Measurements from ENCODE around the gene MFSD12. TPM values are rescaled to one million over a fixed set of nuclear protein-coding genes. Genes with fewer than 3 reads are reported as not detected.

Gene MFSD12
- total RNA-seq, 2 donors from 2014 or later, result 28.4 to 54.3 TPM

DNA sequence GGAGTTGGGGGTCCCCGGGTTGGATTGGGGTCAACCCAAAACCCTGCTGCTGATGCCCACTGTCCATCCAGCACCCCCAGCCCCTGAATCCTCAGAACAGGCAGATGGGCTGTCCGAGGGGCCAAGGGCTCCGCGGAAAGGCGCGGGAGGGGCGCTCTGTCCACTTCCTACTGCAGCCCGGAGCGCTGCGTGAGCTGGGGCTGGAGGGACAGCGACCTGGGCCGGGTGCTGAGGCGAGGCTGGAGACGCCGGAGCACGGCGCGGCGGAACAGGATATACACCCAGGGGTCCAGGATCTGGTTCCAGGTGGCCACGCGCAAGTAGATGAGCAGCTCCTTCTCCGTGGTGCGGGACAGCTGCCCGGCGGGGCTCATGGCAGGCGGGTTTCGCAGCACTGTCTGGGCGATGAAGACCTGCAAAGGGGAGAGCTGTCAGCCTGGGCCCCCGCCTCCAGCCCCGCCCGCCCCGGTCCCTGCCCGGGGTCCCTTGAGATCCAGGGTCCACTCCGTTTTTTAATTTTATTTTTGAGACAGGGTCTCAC lies 38.2 kb upstream of the MFSD12 start:
- TF ChIP-seq CTCF (IDR thresholded peaks at IDR 0.05), result no peak
- intact Hi-C loops (cut with DNase I), result no loop called here
- H3K9me3 ChIP-seq, result no peaks in the 10 kb centered on the region
- H3K4me3 ChIP-seq, result no peak overlapping the region
- DNase-seq, result no peak
- H3K4me1 ChIP-seq, result no peaks in the 10 kb centered on the region
- no peaks in the 10 kb centered on the region for H3K27me3 ChIP-seq
- no peaks in the 10 kb centered on the region for H3K36me3 ChIP-seq
- H3K27ac ChIP-seq, result no peak overlapping the region
- no peak overlapping the region for H3K9ac ChIP-seq (ENCODE audit: low read depth in 2 of 2, low read length in 2 of 2)

DNA sequence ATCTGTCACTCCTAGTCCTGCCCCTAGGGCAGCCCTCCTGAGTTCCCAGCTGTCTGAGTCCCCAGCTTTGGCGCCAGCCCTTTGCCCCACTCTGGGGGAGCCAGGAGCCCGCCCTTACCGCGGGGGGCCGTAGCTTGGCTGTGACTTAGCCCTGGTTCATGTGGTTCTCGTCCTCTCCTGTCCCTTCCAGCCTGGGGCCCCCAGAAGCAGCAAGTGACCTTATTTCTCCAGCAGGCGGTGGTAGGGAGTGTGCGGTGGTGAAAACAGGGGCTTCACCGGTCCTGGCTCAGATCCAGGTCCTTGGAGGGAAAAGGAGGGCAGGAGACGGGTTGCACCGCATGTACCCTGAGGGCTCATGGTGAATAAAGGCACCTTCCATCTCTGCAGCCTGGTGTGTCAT lies 35.8 kb upstream of the MFSD12 start:
- no peak overlapping the region for H3K27ac ChIP-seq
- H3K4me3 ChIP-seq, result no peak overlapping the region
- H3K27me3 ChIP-seq, result no peaks in the 10 kb centered on the region
- no peaks in the 10 kb centered on the region for H3K36me3 ChIP-seq
- H3K4me1 ChIP-seq, result no peaks in the 10 kb centered on the region
- DNase-seq, result no peak
- no peaks in the 10 kb centered on the region for H3K9me3 ChIP-seq
- no peak for TF ChIP-seq CTCF (IDR thresholded peaks at IDR 0.05)
- intact Hi-C loops (cut with DNase I), result no loop called here
- no peak overlapping the region for H3K9ac ChIP-seq (ENCODE audit: low read depth in 2 of 2, low read length in 2 of 2)

DNA sequence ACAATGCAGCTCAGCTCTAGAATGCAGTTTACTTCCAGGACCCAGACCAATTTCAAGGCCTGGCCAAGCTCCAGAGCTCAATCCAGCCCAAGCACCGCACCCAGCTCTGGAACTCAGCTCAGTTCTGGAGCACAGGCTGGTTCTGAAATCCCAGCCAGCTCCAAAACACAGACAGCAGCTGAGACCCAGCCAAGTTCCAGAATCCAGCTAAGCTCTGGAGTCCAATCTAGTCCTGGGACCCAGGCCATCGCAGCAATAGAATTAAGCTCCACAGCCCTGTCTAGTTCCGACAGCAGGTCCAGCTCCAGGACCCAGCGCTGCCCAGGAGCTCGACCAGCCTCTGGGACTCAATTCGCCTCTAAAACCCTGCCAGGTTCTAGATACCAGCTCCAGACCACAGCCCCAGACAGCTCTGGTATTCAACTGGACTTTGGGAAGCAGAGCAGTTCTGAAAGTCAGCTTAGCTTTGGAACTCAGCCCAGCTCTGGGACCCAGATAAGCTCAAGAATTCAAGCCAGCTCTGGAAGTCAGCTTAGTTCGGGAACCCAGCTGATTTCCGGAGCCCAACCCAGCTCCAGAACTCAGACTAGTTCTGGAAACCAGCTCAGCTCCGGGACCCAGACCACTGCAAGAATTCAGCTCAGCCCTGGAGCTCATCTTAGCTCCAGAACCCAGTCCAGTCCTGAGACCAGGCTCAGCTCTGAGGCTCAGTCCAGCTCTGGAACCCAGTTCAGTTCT lies 34.7 kb upstream of the MFSD12 start:
- H3K27ac ChIP-seq, result no peak overlapping the region
- no peak overlapping the region for H3K9ac ChIP-seq (ENCODE audit: low read depth in 2 of 2, low read length in 2 of 2)
- H3K4me1 ChIP-seq, result no peaks in the 10 kb centered on the region
- H3K27me3 ChIP-seq, result no peaks in the 10 kb centered on the region
- H3K4me3 ChIP-seq, result no peak overlapping the region
- intact Hi-C loops (cut with DNase I), result no loop called here
- no peaks in the 10 kb centered on the region for H3K9me3 ChIP-seq
- DNase-seq, result no peak
- no peaks in the 10 kb centered on the region for H3K36me3 ChIP-seq
- no peak for TF ChIP-seq CTCF (IDR thresholded peaks at IDR 0.05)

DNA sequence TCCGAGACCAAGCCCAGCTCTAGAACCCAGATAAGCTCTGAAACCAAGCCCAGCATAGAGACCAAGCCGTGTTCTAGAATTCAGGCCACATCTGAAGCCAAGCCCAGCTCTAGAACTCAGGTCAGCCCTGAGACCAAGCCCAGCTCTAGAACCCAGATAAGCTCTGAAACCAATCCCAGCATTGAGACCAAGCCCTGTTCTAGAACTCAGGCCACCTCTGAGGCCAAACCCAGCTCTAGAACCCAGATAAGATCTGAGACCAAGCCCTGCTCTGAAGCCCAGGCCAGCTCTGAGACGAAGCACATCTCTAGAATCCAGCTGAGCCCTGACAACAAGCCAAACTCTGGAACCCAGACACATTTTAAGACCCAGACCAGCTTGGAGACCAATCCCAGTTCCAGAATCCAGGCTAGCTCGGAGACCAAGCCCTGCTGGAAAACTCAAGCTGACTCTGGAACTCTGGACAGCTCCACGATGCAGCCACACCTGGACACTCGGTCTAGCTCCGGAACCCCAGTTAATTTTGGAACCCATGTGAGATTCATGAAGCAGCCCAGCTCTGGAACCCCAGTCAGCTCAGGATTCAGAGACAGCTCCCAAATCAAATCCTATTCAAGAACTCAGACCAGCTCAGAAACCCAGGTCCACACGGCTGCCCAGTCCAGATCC lies 33.7 kb upstream of the MFSD12 start:
- no peaks in the 10 kb centered on the region for H3K27me3 ChIP-seq
- DNase-seq, result no peak
- no peaks in the 10 kb centered on the region for H3K9me3 ChIP-seq
- intact Hi-C loops (cut with DNase I), result no loop called here
- no peak overlapping the region for H3K4me3 ChIP-seq
- no peak for TF ChIP-seq CTCF (IDR thresholded peaks at IDR 0.05)
- H3K27ac ChIP-seq, result no peak overlapping the region
- H3K4me1 ChIP-seq, result no peaks in the 10 kb centered on the region
- H3K9ac ChIP-seq (ENCODE audit: low read depth in 2 of 2, low read length in 2 of 2), result no peak overlapping the region
- H3K36me3 ChIP-seq, result no peaks in the 10 kb centered on the region

GRCh38 chr19:3589949-3590348 lies 32.6 kb upstream of the MFSD12 start:
- H3K9me3 ChIP-seq, result no peaks in the 10 kb centered on the region
- no peaks in the 10 kb centered on the region for H3K4me1 ChIP-seq
- intact Hi-C loops (cut with DNase I), result no loop called here
- H3K36me3 ChIP-seq, result no peaks in the 10 kb centered on the region
- no peak for DNase-seq
- H3K27me3 ChIP-seq, result peaks cover 8% of the 10 kb centered on the region
- no peak overlapping the region for H3K9ac ChIP-seq (ENCODE audit: low read depth in 2 of 2, low read length in 2 of 2)
- no peak overlapping the region for H3K27ac ChIP-seq
- no peak overlapping the region for H3K4me3 ChIP-seq
- no peak for TF ChIP-seq CTCF (IDR thresholded peaks at IDR 0.05)
